Activated naive CD4-positive, alpha-beta T cell treated with anti-CD3 and anti-CD28 coated beads, Interleukin-2, amount 50 U/mL, for 72 hours (primary cell): ENCODE results near the gene RRAD. TPM values are rescaled to one million over a fixed set of nuclear protein-coding genes. Genes with fewer than 3 reads are reported as not detected.

Source experiments
- ATAC-seq, 2 donors: fragments of 150-1000 bp; cut with Tn5 transposase; 2 replicates each; pipeline ENCODE4 v1.10.0; 2021; ENCODE audit warnings: mild to moderate bottlenecking in 2 of 2, moderate library complexity in 2 of 2
- DNase-seq, 2 donors: peaks; one replicate each; pipeline ENCODE4 v3.0.0; 2021 to 2022; ENCODE audit warnings: low spot score in 2 of 2
- H3K27ac Mint-ChIP-seq, 2 donors: one replicate each; pipeline ENCODE4 v1.8.0; 2022; ENCODE audit warnings: mild to moderate bottlenecking in 2 of 2, mixed read lengths in 2 of 2
- H3K36me3 Mint-ChIP-seq, 2 donors: one replicate each; pipeline ENCODE4 v1.8.0; 2022; ENCODE audit warnings: mixed read lengths in 2 of 2
- H3K9me3 Mint-ChIP-seq, 2 donors: one replicate each; pipeline ENCODE4 v1.8.0; 2022; ENCODE audit warnings: mixed read lengths in 2 of 2
- total RNA-seq, 2 donors: library from RNA; stranded (reverse); gene quantifications; one replicate each; pipeline ENCODE4 v1.2.3, GENCODE V29; 2022

The RRAD gene
- total RNA-seq, 2 donors from 2014 or later = 0.99 to 3.8 TPM

DNA sequence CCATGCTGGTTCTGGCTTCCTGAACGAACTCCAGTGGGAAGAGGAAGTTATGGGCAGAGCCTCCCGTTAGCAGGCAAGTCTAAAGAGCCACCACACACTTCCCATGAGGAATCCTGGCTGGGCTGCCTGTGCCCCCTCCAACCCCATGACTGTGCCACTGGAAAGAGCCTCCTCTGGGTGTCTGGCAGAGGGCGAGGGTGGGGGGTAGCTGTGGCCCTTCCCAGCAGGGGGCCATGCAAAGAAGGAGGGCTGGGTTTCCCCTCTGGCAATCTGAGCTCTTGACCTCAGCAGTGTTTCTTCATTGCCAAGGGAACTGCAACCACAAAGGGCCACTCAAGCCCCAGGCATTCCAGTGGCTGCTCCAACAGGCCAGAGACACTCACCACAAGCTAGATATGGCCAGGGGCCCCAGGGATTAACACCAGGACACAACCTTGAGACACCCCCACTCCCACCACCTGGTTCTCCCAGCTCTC is 1.7 kb upstream of the RRAD start:
- ATAC-seq (no peak), DNase-seq (no peak)
- Mint-ChIP-seq H3K9me3 (no peaks in the 10 kb centered on the region), H3K36me3 (peaks cover 0 to 8% of the 10 kb centered on the region in 2 donors), H3K27ac (peak overlapping the region in 1 of 2 donors; percentile 96)

DNA sequence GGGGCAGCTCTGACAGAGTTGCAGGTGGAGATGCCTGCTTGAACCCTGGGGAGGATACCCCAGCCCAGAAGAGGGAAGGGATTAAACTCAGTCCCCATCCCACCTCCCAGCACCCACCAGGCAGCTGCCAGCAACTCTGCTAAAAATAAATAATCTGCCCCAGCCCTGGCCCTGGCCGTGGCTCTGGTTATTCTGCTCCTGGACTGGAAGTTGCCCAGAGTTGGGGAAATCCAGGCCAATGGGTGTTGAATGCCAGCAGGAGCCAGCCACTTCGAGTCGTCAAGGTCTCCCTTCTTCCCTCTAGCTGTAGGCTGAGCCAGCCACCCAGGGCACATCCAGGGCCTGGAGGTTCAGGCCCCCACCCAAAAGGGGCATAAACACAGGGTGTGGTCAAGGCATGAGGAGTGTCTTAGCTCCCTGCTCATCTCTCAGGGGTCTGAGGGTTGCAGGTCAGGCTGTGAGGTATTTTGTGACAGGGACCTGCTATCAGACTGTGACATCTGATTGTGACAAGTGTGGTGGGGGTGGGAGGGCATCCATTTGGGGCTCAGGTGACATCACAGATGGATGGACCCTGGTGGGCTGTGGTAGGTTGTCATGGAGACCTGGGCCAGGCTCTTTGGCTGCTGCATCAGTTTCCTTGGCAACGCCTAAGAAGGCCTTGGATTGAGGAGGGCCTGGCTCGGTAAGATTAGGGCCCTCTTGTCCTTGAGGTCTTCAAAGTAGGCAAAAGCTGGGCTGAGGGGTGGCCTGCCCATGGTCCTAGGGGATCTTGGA is 1.0 kb upstream of the RRAD start:
- ATAC-seq (no peak), DNase-seq (no peak)
- no peaks in the 10 kb centered on the region for H3K9me3 Mint-ChIP-seq
- peaks cover 0 to 8% of the 10 kb centered on the region in 2 donors for H3K36me3 Mint-ChIP-seq
- peak overlapping the region in 1 of 2 donors; percentile 96 for H3K27ac Mint-ChIP-seq

DNA sequence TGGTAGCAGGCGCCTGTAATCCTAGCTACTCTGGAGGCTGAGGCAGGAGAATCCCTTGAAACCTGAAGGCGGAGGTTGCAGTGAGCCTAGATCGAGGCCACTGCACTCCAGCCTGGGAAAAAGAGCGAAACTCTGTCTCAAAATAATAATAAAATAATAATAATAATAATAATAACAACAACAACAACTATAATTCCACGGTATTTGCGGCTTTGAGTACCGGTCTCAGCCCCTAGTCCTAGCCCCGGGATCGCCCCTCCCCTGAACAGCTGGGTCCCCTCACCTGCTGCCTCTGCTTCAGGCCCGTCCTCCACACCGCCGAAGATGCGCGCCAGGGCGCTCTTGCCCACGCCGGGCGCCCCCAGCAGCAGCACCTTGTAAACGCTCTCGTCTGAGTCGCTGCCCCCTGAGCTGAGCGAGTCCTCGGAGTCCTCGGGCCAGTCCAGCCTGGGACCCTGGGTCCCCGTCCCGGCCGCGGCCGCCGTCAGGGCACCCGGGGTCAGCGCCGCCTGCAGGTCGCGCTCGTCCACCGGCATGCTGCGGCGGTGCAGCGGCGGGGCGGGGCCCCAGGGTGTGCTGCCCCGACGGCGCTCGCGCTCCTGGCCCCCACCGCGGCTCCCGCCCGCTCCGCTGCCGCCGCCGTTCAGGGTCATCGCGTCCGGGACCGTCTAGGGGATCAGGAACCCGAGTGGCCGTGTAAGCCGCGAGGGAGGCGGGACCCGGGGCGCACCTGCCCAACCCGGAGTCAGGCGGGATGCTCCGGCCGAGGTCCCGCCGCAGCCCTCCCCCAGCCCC is 611 bp downstream of the RRAD start:
- no peaks in the 10 kb centered on the region for H3K9me3 Mint-ChIP-seq
- H3K27ac Mint-ChIP-seq = no peak overlapping the region
- peak; percentile 29 to 79 for ATAC-seq
- DNase-seq = peak in 1 of 2 donors; percentile 68
- H3K36me3 Mint-ChIP-seq = peaks cover 0 to 8% of the 10 kb centered on the region in 2 donors

DNA sequence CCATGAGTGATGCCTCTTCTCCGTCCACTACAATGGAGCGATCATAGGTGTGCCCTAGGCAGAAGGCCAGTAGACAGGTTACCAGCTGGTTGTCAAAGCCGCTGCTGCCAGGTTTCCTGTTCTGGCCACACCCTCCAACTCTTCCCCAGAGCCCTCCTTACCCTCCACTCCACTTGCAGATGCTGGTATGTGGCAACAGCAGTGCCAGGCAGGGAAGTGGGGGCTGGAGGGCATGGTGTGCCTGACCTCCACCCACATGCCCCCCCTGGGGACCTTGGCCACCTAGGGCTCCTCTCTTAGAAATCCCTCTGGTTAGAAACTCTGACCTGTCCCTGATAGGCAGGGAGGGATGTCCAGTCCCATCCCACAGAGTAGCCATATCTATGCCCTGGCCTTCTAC is 1.5 kb downstream of the RRAD start:
- no peak for DNase-seq
- ATAC-seq = no peak
- H3K36me3 Mint-ChIP-seq = peaks cover 0 to 8% of the 10 kb centered on the region in 2 donors
- no peak overlapping the region for H3K27ac Mint-ChIP-seq
- no peaks in the 10 kb centered on the region for H3K9me3 Mint-ChIP-seq

DNA sequence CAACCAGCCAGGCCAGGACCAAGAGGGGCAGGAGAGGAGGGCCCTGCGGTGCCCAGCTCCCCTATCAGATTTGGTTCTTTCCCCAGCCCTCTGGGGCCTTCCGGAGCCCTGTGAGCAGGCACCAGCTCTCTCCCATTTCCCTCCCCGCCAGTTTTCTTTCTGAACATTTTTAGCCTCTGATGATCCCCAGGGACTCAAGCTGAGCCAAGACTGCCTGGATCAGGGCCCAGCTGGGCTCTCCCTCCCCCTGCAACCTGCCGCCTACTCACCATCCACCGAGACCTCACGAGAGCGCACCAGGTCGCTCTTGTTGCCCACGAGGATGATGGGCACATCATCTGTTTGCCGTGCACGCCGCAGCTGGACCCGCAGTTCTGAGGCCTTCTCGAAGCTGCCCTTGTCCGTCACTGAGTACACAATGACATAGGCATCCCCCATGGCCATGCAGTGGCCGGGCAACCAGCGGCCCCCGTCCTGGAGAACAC is 2.0 kb downstream of the RRAD start:
- ATAC-seq = no peak

DNA sequence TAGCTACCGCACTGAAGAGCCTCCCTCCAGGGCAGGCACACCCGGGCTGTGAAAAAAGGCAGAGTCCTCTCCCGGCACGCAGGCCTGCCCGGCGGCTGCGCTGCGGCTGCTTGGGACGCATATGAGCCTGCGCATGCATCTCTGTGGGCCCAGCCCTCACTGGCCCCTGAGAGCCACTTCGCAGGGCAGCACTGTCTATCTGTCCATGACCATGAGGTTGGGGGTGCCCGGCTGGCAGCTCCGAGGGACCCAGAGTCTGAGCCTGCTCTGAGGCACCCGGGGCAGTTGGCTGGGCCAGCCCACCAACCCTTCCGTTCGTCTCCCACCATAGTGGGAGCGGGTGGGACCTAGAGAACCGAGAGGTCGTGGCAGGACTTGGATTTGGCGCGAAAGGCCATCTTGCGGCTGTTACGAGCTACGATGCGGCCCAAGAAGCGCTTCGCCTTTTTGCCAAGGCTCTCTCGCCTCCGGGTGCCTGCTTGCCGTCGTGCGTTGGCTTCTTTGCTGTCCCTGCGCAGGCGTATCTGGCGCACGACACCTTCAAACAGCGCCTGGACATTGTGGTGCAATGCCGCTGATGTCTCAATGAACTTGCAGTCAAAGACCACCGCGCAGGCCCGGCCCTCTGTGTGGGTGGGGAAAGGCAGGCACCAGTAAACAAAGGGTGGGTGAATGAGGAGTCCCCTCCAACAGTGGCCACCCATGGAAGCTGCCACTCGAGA is 3.4 kb downstream of the RRAD start:
- Mint-ChIP-seq H3K36me3 (no peaks in the 10 kb centered on the region), H3K27ac (no peak overlapping the region), H3K9me3 (no peaks in the 10 kb centered on the region)
- DNase-seq (no peak), ATAC-seq (no peak)

More for the DNA sequence above, 2.0 kb downstream of the RRAD start:
- Mint-ChIP-seq H3K9me3 (no peaks in the 10 kb centered on the region), H3K36me3 (peaks cover 0 to 8% of the 10 kb centered on the region in 2 donors), H3K27ac (no peak overlapping the region)
- DNase-seq = no peak

DNA sequence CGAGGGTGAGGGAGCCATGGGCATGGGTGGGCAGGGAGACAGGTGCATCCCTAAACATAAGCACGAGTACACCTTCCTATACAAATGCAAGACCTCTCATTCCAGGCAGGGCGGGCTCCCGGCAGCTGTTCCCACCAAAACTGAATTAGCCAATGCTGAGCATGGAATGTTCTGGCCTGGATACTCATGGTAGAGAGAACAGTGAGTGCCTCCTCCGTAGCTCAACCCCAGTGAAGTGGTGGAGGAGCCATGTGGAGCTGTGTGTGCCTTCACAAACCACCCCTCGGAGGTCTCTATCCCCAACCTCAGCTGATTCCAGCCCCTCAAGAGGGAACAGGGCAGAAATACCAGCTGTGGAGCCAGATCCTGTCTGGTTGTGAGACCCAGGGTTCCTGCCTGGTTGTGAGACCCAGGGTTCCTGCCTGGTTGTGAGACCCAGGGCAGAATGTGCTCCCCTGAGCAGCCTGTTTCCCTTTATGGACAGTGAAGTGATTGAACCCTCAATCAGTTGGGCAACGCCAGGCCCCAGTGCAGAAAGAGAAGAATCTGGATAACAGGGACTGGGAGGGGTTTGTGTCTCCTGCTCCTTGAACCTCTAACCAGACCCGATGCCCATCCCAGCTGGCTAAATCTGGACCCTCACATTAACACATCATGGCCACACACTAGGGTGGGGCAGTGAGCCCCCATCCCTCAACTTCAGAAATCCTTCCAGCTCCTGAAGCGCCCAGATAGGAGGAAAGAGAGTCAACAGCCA is 4.2 kb downstream of the RRAD start:
- no peak overlapping the region for H3K27ac Mint-ChIP-seq
- H3K36me3 Mint-ChIP-seq = no peaks in the 10 kb centered on the region
- DNase-seq = no peak
- ATAC-seq = no peak
- H3K9me3 Mint-ChIP-seq = no peaks in the 10 kb centered on the region

DNA sequence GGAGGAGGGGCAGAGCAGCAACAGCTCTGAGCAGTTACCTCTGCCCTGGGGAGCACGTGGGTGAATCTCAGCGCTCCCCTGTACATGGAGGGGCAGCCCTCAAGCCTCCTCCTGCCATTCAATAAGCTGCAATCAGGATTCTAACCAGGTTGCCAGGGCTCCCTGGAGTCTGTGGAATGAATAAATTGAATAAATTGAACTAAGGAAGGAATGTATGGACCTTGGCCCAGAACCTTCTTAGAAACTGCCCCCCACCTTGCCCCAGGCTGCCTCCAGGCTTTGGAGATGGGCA is 5.1 kb downstream of the RRAD start:
- ATAC-seq (no peak), DNase-seq (no peak)
- Mint-ChIP-seq H3K9me3 (no peaks in the 10 kb centered on the region), H3K36me3 (no peaks in the 10 kb centered on the region), H3K27ac (no peak overlapping the region)

DNA sequence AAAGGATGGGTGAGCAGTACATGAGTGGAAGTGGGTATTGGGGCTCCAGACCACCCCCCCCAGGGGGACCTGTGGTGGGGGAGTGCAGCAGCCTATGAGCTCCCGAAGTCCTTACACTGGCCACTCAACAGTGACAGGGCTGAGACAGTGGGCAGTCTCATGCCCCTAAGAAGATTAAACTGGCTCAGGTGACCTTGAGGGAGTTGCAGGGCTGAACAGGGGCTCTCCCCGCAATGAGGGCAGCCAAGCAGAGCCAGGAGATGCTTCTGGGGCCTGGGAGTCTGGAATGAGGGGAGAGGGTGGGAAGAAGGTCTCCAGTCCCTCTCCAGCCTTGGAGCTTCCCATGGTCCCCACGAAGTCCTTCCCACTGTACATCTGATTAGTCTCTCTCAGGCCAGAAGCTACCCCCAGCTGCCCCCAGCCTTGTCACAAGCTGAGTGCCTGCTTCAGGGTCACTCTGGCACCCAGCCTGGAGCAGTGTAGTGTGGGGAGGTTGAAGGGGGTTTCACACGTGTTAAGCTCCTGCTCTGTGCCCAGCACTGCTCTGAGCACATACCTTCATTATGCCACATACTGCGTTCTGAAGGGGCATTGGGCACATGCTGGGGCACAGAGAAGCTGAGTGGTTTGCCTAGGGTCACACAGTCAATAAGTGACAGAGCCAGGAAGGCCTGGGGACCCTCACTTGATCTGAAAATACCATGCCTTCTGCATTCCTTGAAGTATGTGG is 5.6 kb downstream of the RRAD start:
- no peaks in the 10 kb centered on the region for H3K9me3 Mint-ChIP-seq
- ATAC-seq = no peak
- DNase-seq = no peak
- H3K27ac Mint-ChIP-seq = no peak overlapping the region
- no peaks in the 10 kb centered on the region for H3K36me3 Mint-ChIP-seq

DNA sequence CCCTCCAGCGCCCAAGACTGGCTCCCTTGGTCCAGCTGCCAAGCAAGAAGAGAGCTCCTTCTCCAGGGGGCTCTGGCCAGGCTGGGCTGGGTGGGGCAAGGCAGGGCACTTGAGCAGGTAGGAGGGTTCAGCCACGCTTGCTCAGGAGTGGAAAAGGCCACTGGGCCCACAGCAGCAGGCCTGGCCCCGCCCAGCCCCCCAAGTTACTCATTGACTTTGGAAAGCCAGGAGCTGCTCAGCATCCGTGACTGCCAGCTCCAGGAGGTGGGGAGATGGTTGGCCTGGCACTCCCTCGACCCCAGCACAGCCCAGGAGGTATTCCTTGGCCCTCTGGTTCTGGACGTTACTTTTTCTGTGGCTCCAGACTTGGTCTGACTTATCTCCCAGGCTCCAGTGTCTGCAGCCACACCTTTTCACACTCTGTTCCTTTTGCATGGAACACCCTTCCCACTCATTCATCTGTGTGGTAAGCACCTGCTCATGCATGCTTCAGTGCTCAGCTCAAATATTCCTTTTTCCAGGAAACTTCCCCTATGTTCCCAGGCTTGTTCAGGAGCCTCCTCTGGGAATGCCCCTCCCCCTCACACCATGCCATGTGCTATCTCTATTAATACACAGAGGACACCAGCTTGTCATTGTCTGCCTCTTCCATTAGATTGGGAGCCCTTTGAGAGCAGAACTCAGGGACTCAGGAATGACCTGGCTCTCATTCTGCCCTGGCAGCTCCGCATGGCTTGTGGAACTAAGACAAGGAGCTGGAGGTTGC is 6.3 kb downstream of the RRAD start, which contains the start of gene CDH16:
CDH16 (minus strand) TSS at position 83 of the 766 bp plus-strand sequence. CDS start 820 bp downstream, outside the sequence.
- DNase-seq (no peak), ATAC-seq (no peak)
- Mint-ChIP-seq H3K27ac (no peak within 1 kb of the TSS), H3K36me3 (no peaks in the 10 kb centered on the region), H3K9me3 (no peaks in the 10 kb centered on the region)

DNA sequence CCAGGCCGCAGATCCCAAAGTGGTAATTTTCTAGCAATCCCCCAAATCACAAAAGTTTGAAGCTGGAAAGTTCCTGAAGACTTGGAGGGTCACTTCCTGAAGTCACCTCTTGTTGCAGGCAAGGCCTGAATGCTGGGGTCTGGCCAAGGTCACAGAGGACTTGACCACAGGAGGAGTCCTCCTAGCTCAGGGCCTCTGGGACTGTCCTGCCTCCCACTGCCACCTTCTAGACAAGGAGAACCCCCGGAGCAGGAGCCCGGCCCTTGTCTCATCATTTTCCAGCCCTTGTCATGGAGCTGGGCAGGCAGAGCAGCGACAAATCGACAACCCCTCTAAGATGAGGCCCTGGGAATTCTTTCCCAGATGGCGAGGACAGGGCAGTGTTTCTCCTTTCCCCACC is 7.0 kb downstream of the RRAD start:
- no peaks in the 10 kb centered on the region for H3K9me3 Mint-ChIP-seq
- ATAC-seq = no peak
- no peaks in the 10 kb centered on the region for H3K36me3 Mint-ChIP-seq

DNA sequence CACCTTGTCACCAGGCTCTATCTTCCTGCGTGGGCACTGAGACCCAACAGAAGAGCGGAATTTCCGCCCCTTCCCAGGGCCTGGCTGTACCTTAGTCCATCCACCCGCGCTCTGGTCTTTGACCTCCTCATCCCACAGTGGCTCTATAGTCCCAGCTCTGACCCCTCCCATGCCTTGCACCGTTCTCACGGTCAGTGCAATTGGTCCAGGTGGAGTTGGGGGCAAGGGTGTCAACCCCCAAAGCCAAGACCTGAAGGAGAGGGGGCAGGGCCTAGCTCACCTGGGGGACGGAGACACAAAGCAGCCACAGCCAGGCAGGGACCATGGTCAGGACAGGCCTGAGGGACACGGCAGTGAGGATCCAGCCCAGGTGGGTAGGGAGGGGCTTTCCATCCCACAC is 7.6 kb downstream of the RRAD start:
- ATAC-seq = no peak
- Mint-ChIP-seq H3K27ac (no peak overlapping the region), H3K36me3 (no peaks in the 10 kb centered on the region), H3K9me3 (no peaks in the 10 kb centered on the region)
- DNase-seq = no peak

More for the DNA sequence above, 7.0 kb downstream of the RRAD start:
- no peak overlapping the region for H3K27ac Mint-ChIP-seq
- DNase-seq = no peak

DNA sequence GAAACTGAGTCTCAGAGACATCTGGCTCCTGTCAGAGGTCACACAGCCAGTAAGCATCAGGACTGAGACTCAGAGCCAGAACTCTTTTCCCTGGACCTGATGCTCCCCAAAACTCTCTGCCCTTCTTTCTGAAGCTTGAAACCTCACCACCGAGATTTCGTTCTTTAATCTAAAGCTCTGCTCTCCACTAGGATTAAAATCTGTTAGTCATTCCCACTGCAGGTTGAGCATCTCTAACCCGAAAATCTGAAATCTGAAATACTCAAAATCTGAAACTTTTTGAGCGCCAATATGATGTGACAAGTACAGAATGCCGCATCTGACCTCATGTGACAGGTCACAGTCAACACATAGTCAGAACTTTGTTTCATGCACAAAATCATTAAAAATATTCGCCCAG is 8.8 kb downstream of the RRAD start:
- Mint-ChIP-seq H3K36me3 (no peaks in the 10 kb centered on the region), H3K9me3 (no peaks in the 10 kb centered on the region), H3K27ac (no peak overlapping the region)
- no peak for ATAC-seq
- DNase-seq = no peak

DNA sequence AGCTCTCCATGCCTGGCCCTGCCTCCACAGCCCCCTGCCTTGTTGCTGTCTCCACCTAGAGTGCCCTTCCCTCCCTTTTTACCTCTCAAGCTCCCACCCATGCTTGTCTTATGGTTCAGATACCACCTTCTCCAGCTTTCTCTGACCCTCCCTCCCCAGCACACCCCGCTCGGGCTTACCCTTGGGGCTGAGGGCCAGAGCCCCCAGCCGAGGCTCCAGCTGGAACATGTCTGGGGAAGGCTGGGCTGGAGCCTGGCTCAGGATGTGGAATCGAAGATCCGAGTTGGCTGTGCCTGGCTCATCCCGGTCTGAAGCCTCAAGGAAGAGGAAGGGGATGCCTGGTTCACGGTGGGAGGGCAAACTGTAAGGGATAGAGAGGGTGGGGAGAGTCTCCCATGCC is 10.3 kb downstream of the RRAD start:
- DNase-seq = no peak
- Mint-ChIP-seq H3K27ac (peak overlapping the region in 1 of 2 donors; percentile 3), H3K9me3 (no peaks in the 10 kb centered on the region), H3K36me3 (no peaks in the 10 kb centered on the region)
- ATAC-seq = no peak

DNA sequence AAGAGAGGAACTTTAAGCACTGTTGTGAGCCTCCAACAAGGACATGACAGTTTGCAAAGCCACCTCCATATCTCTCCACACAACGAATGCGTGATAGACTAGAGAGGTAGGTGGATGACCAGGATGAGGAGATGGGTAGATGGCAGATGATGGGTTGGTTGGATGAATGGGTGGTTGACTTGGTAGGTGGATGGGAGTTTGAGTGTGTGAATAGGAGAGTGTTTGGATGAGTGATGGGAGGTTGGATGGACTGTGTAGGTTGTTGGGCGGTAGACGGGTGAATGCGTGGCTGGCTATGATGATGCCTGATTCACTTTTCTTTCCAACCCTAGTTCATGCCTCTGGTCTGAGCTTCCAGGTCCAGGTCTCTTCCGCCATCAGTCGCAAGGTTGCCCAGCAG is 10.8 kb downstream of the RRAD start:
- Mint-ChIP-seq H3K27ac (peak overlapping the region in 1 of 2 donors; percentile 3), H3K36me3 (no peaks in the 10 kb centered on the region), H3K9me3 (no peaks in the 10 kb centered on the region)
- DNase-seq (no peak), ATAC-seq (no peak)
